ENCODE data around the gene NCR2. TPM values are rescaled to one million over a fixed set of nuclear protein-coding genes. Genes with fewer than 3 reads are reported as not detected.

NCR2 gene
- total RNA-seq, 2 donors from 2014 or later: not detected

- Mint-ChIP-seq H3K4me1 (peaks cover 33% of the 10 kb centered on the region), H3K36me3 (ENCODE audit: low read depth) (peaks cover 8% of the 10 kb centered on the region), H3K27ac (no peak overlapping the region), H3K27me3 (peaks cover 85% of the 10 kb centered on the region), H3K4me3 (peak overlapping the region; percentile 76)
- DNase-seq (no peak), ATAC-seq (no peak)
- H3K9me3 ChIP-seq (ENCODE audit: control insufficient read depth, low read length, poor library complexity, severe bottlenecking): no peaks in the 10 kb centered on the region
Measured at GRCh38 chr6:41373919-41374617, 38.7 kb downstream of the NCR2 start.

GRCh38 chr6:41374618-41375590, 39.5 kb downstream of the NCR2 start:
- peak overlapping the region; percentile 76 for H3K4me3 Mint-ChIP-seq
- H3K9me3 ChIP-seq (ENCODE audit: control insufficient read depth, low read length, poor library complexity, severe bottlenecking): no peaks in the 10 kb centered on the region
- H3K27me3 Mint-ChIP-seq: peaks cover 87% of the 10 kb centered on the region
- peaks cover 32% of the 10 kb centered on the region for H3K4me1 Mint-ChIP-seq
- ATAC-seq: no peak
- H3K27ac Mint-ChIP-seq: no peak overlapping the region
- peaks cover 8% of the 10 kb centered on the region for H3K36me3 Mint-ChIP-seq (ENCODE audit: low read depth)
- DNase-seq: no peak

GRCh38 chr6:41375598-41376151, 40.3 kb downstream of the NCR2 start:
- peaks cover 6% of the 10 kb centered on the region for H3K36me3 Mint-ChIP-seq (ENCODE audit: low read depth)
- H3K27ac Mint-ChIP-seq: no peak overlapping the region
- peak overlapping the region; percentile 50 for H3K4me3 Mint-ChIP-seq
- H3K4me1 Mint-ChIP-seq: peaks cover 30% of the 10 kb centered on the region
- peaks cover 82% of the 10 kb centered on the region for H3K27me3 Mint-ChIP-seq
- DNase-seq (no peak), ATAC-seq (no peak)
- no peaks in the 10 kb centered on the region for H3K9me3 ChIP-seq (ENCODE audit: control insufficient read depth, low read length, poor library complexity, severe bottlenecking)

- Mint-ChIP-seq H3K27me3 (peaks cover 77% of the 10 kb centered on the region), H3K4me3 (no peak overlapping the region), H3K4me1 (peaks cover 26% of the 10 kb centered on the region), H3K36me3 (ENCODE audit: low read depth) (peaks cover 4% of the 10 kb centered on the region), H3K27ac (no peak overlapping the region)
- H3K9me3 ChIP-seq (ENCODE audit: control insufficient read depth, low read length, poor library complexity, severe bottlenecking): no peaks in the 10 kb centered on the region
- no peak for ATAC-seq
- no peak for DNase-seq
Measured at GRCh38 chr6:41376176-41376575, 40.8 kb downstream of the NCR2 start.

- no peak for ATAC-seq
- peaks cover 2% of the 10 kb centered on the region for H3K36me3 Mint-ChIP-seq (ENCODE audit: low read depth)
- no peaks in the 10 kb centered on the region for H3K9me3 ChIP-seq (ENCODE audit: control insufficient read depth, low read length, poor library complexity, severe bottlenecking)
- no peak for DNase-seq
- H3K27me3 Mint-ChIP-seq: peaks cover 76% of the 10 kb centered on the region
- peaks cover 17% of the 10 kb centered on the region for H3K4me1 Mint-ChIP-seq
- no peak overlapping the region for H3K4me3 Mint-ChIP-seq
- no peak overlapping the region for H3K27ac Mint-ChIP-seq
Measured at GRCh38 chr6:41377071-41377470, 41.7 kb downstream of the NCR2 start.

- no peak for DNase-seq
- no peak for ATAC-seq
- no peaks in the 10 kb centered on the region for H3K9me3 ChIP-seq (ENCODE audit: control insufficient read depth, low read length, poor library complexity, severe bottlenecking)
- Mint-ChIP-seq H3K4me3 (no peak overlapping the region), H3K36me3 (ENCODE audit: low read depth) (no peaks in the 10 kb centered on the region), H3K27me3 (peaks cover 68% of the 10 kb centered on the region), H3K27ac (no peak overlapping the region), H3K4me1 (peaks cover 3% of the 10 kb centered on the region)
Measured at GRCh38 chr6:41379306-41379705, 43.9 kb downstream of the NCR2 start.

GRCh38 chr6:41386594-41386993, 51.2 kb downstream of the NCR2 start:
- H3K27ac Mint-ChIP-seq: no peak overlapping the region
- H3K27me3 Mint-ChIP-seq: peaks cover 27% of the 10 kb centered on the region
- no peaks in the 10 kb centered on the region for H3K9me3 ChIP-seq (ENCODE audit: control insufficient read depth, low read length, poor library complexity, severe bottlenecking)
- no peak overlapping the region for H3K4me3 Mint-ChIP-seq
- ATAC-seq: no peak
- no peaks in the 10 kb centered on the region for H3K36me3 Mint-ChIP-seq (ENCODE audit: low read depth)
- H3K4me1 Mint-ChIP-seq: peaks cover 2% of the 10 kb centered on the region
- DNase-seq: no peak

GRCh38 chr6:41392246-41392645, 56.8 kb downstream of the NCR2 start:
- ATAC-seq (no peak), DNase-seq (no peak)
- Mint-ChIP-seq H3K36me3 (ENCODE audit: low read depth) (no peaks in the 10 kb centered on the region), H3K27ac (no peak overlapping the region), H3K4me3 (no peak overlapping the region), H3K4me1 (peaks cover 2% of the 10 kb centered on the region), H3K27me3 (peaks cover 11% of the 10 kb centered on the region)
- no peaks in the 10 kb centered on the region for H3K9me3 ChIP-seq (ENCODE audit: control insufficient read depth, low read length, poor library complexity, severe bottlenecking)

GRCh38 chr6:41396335-41396734, 60.9 kb downstream of the NCR2 start:
- DNase-seq (no peak), ATAC-seq (no peak)

GRCh38 chr6:41399424-41399823, 64.0 kb downstream of the NCR2 start:
- Mint-ChIP-seq H3K36me3 (ENCODE audit: low read depth) (peaks cover 2% of the 10 kb centered on the region), H3K4me1 (no peaks in the 10 kb centered on the region), H3K27me3 (peaks cover 30% of the 10 kb centered on the region), H3K27ac (no peak overlapping the region), H3K4me3 (no peak overlapping the region)
- H3K9me3 ChIP-seq (ENCODE audit: control insufficient read depth, low read length, poor library complexity, severe bottlenecking): no peaks in the 10 kb centered on the region
- no peak for DNase-seq
- no peak for ATAC-seq

More at GRCh38 chr6:41396335-41396734, 60.9 kb downstream of the NCR2 start:
- no peaks in the 10 kb centered on the region for H3K4me1 Mint-ChIP-seq
- H3K36me3 Mint-ChIP-seq (ENCODE audit: low read depth): no peaks in the 10 kb centered on the region
- no peaks in the 10 kb centered on the region for H3K9me3 ChIP-seq (ENCODE audit: control insufficient read depth, low read length, poor library complexity, severe bottlenecking)
- peaks cover 23% of the 10 kb centered on the region for H3K27me3 Mint-ChIP-seq
- no peak overlapping the region for H3K4me3 Mint-ChIP-seq
- H3K27ac Mint-ChIP-seq: no peak overlapping the region

Other genes starting within 250 kb of the NCR2 start
- gene TREML1, start 181.3 kb upstream of the NCR2 start, total RNA-seq: 10 to 100 TPM in 1 of 2 donors, 1 to 10 TPM in 1; 3.0 to 68.6 TPM
- not detected for gene TREM2, start 172.5 kb upstream of the NCR2 start, total RNA-seq
- 1 to 10 TPM; 2.9 to 3.8 TPM for gene TREML2, start 134.5 kb upstream of the NCR2 start, total RNA-seq
- gene TREML4, start 107.3 kb upstream of the NCR2 start, total RNA-seq: under 1 TPM in 1 of 2 donors, not detected in 1; 0.42 TPM
- 10 to 100 TPM in 1 of 2 donors, 1 to 10 TPM in 1; 4.1 to 17.6 TPM for gene TREM1, start 48.9 kb upstream of the NCR2 start, total RNA-seq
- gene FOXP4, start 210.8 kb downstream of the NCR2 start, total RNA-seq: 10 to 100 TPM in 1 of 2 donors, 1 to 10 TPM in 1; 7.5 to 10.6 TPM